Lower leg skin (tissue), 3 donors: ENCODE data around the gene PRAME.

Source experiments
- POLR2A ChIP-seq, 2 donors: fragments of 450-650 bp; IDR thresholded peaks; one replicate each; pipeline ENCODE4 v1.6.1; 2016 to 2017; ENCODE audit warnings: antibody characterized with exemption in 2 of 2, mild to moderate bottlenecking in 1 of 2, moderate library complexity in 1 of 2
- TF ChIP-seq, protein P1 (sequence below), 3 donors: fragments of 450-650 bp; IDR thresholded peaks; one replicate each; pipeline ENCODE4 v1.5.1; 2016; ENCODE audit warnings: antibody characterized with exemption in 3 of 3, mild to moderate bottlenecking in 3 of 3, moderate library complexity in 2 of 3

DNA sequence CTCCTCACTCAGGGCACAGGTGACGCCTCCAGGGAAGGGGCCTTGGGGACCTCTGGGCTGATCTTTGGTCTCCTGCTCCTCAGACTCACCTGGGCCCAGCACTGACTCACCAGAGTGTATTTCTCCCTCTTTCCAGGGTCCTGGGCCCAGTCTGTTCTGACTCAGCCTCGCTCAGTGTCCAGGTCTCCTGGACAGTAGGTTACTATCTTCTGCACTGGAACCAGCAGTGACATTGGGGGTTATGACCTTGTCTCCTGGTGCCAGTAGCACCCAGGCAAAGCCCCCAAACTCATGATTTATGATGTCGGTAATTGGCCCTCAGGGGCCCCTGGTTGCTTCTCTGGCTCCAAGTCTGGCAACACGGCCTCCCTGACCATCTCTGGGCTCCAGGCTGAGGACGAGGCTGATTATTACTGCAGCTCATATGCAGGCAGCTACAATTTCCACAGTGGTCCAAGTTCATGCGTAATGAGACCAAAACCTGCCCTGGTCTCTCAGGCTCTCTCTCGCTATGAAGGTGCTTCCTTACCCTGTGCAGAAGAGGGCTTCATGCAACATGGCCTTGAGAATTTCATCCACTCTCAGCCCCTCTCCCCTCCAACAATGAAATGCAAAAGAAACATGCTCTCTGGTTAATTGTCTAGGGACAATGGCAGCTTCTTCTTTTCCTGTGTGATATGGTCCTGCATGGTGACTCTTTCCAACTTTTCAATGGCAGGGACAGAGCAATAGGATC is 21.0 kb upstream of the PRAME start:
- no peak for TF ChIP-seq POLR2A (IDR thresholded peaks at IDR 0.05)
- TF ChIP-seq, protein P1, sequence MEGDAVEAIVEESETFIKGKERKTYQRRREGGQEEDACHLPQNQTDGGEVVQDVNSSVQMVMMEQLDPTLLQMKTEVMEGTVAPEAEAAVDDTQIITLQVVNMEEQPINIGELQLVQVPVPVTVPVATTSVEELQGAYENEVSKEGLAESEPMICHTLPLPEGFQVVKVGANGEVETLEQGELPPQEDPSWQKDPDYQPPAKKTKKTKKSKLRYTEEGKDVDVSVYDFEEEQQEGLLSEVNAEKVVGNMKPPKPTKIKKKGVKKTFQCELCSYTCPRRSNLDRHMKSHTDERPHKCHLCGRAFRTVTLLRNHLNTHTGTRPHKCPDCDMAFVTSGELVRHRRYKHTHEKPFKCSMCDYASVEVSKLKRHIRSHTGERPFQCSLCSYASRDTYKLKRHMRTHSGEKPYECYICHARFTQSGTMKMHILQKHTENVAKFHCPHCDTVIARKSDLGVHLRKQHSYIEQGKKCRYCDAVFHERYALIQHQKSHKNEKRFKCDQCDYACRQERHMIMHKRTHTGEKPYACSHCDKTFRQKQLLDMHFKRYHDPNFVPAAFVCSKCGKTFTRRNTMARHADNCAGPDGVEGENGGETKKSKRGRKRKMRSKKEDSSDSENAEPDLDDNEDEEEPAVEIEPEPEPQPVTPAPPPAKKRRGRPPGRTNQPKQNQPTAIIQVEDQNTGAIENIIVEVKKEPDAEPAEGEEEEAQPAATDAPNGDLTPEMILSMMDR (IDR thresholded peaks at IDR 0.05): no peak
